Occipital lobe (tissue), 2 donors: Measurements from ENCODE around the gene NXPH1. TPM values are rescaled to one million over a fixed set of nuclear protein-coding genes. Genes with fewer than 3 reads are reported as not detected.

Experiments
- DNase-seq: peaks from one replicate; lab custom pipeline; 2025; lab: John Stamatoyannopoulos, UW
- total RNA-seq: library from RNA; depleted of rRNA; stranded (reverse); fragments of >200 nt; gene quantifications from one replicate; pipeline ENCODE4 v1.2.3, GENCODE V29; 2014

The NXPH1 gene
- total RNA-seq, 1 donor from 2014 or later, result 47.4 TPM

- DNase-seq, result no peak
Measured at GRCh38 chr7:8491544-8492489, 58.4 kb downstream of the NXPH1 start.

- no peak for DNase-seq
Measured at GRCh38 chr7:8499128-8499527, 65.7 kb downstream of the NXPH1 start.

GRCh38 chr7:8500286-8500685, 66.9 kb downstream of the NXPH1 start:
- DNase-seq, result no peak

GRCh38 chr7:8507566-8507965, 74.2 kb downstream of the NXPH1 start:
- DNase-seq, result no peak

- no peak for DNase-seq
Measured at GRCh38 chr7:8509621-8510020, 76.2 kb downstream of the NXPH1 start.

GRCh38 chr7:8511855-8512254, 78.4 kb downstream of the NXPH1 start:
- DNase-seq, result no peak

GRCh38 chr7:8514781-8515519, 81.5 kb downstream of the NXPH1 start:
- DNase-seq, result no peak

- DNase-seq, result no peak
Measured at GRCh38 chr7:8515640-8516185, 82.3 kb downstream of the NXPH1 start.

- DNase-seq, result no peak
Measured at GRCh38 chr7:8516976-8517375, 83.6 kb downstream of the NXPH1 start.

GRCh38 chr7:8528311-8528710, 94.9 kb downstream of the NXPH1 start:
- DNase-seq, result no peak

- DNase-seq, result no peak
Measured at GRCh38 chr7:8531991-8532515, 98.6 kb downstream of the NXPH1 start.

GRCh38 chr7:8536431-8536830, 103.0 kb downstream of the NXPH1 start:
- no peak for DNase-seq

GRCh38 chr7:8549046-8549445, 115.6 kb downstream of the NXPH1 start:
- no peak for DNase-seq

- DNase-seq, result no peak
Measured at GRCh38 chr7:8560501-8560900, 127.1 kb downstream of the NXPH1 start.

GRCh38 chr7:8561449-8561848, 128.0 kb downstream of the NXPH1 start:
- no peak for DNase-seq

- no peak for DNase-seq
Measured at GRCh38 chr7:8564281-8564680, 130.9 kb downstream of the NXPH1 start.

- no peak for DNase-seq
Measured at GRCh38 chr7:8566016-8566415, 132.6 kb downstream of the NXPH1 start.

- no peak for DNase-seq
Measured at GRCh38 chr7:8567626-8568025, 134.2 kb downstream of the NXPH1 start.

GRCh38 chr7:8579661-8580194, 146.3 kb downstream of the NXPH1 start:
- no peak for DNase-seq

- no peak for DNase-seq
Measured at GRCh38 chr7:8581842-8582241, 148.4 kb downstream of the NXPH1 start.

- no peak for DNase-seq
Measured at GRCh38 chr7:8582728-8583127, 149.3 kb downstream of the NXPH1 start.

- no peak for DNase-seq
Measured at GRCh38 chr7:8585591-8585990, 152.2 kb downstream of the NXPH1 start.
